HepG2 (cell line): Measurements from ENCODE around the gene PAQR7. TPM values are rescaled to one million over a fixed set of nuclear protein-coding genes. Genes with fewer than 3 reads are reported as not detected.

Source experiments
- NCOA1 ChIP-seq: sonication (generic); formaldehyde crosslinking; IDR thresholded peaks from 2 replicates; pipeline ENCODE4 v1.9.0; 2021; ENCODE audit warnings: missing genetic modification reagents
- U2AF2 ChIP-seq: fragments of 200-400 bp; formaldehyde crosslinking; IDR thresholded peaks from 2 replicates; pipeline ENCODE4 v1.6.1; 2017; ENCODE audit warnings: low read depth, mild to moderate bottlenecking, low read length
- WIZ ChIP-seq: sonication (generic); formaldehyde crosslinking; IDR thresholded peaks from 2 replicates; pipeline ENCODE4 v1.5.1; 2020; ENCODE audit warnings: mild to moderate bottlenecking, missing genetic modification reagents
- ZNF121 ChIP-seq: sonication (generic); formaldehyde crosslinking; IDR thresholded peaks from 2 replicates; pipeline ENCODE4 v1.5.0; 2020; ENCODE audit warnings: mild to moderate bottlenecking, missing genetic modification reagents
- ZNF329 ChIP-seq: sonication (generic); formaldehyde crosslinking; IDR thresholded peaks from 2 replicates; pipeline ENCODE4 v1.9.0; 2021; ENCODE audit warnings: low read depth, mild to moderate bottlenecking, missing genetic modification reagents
- ZNF550 ChIP-seq: sonication (generic); formaldehyde crosslinking; IDR thresholded peaks from 2 replicates; pipeline ENCODE4 v1.4.0; 2020; ENCODE audit warnings: mild to moderate bottlenecking, missing genetic modification reagents, borderline replicate concordance
- ZNF772 ChIP-seq: sonication (generic); formaldehyde crosslinking; IDR thresholded peaks from 2 replicates; pipeline ENCODE4 v1.5.0; 2020; ENCODE audit warnings: mild to moderate bottlenecking, missing genetic modification reagents
- polyA plus RNA-seq, 8 experiments: library from polyadenylated mRNA; depleted of rRNA in 3 of 8; stranded (reverse) in 7 of 8; unstranded in 1 of 8; fragments of >200 nt; fragmentation: Illumina TruSeq in 4 of 8; extraction: Trizol in 4 of 8; gene quantifications; 2 replicates each; pipeline versions ENCODE4 v1.2.1 to v1.2.3, GENCODE V29; 2011 to 2016; ENCODE audit warnings: low read depth in 4 of 8, missing spikeins in 1 of 8, mixed read lengths in 1 of 8; ENCODE audit not compliant: insufficient read depth in 1 of 8
- total RNA-seq, 5 experiments: library from RNA; depleted of rRNA; stranded (reverse); fragments of >200 nt; fragmentation: Illumina TruSeq; extraction: Trizol; gene quantifications; 2 replicates each; pipeline ENCODE4 v1.2.3, GENCODE V29; 2016; ENCODE audit warnings: low read depth in 1 of 5
- TF ChIP-seq, protein P1 (sequence below): sonication (generic); formaldehyde crosslinking; IDR thresholded peaks from 2 replicates; pipeline ENCODE4 v1.4.0; 2020; ENCODE audit warnings: missing genetic modification reagents
- TF ChIP-seq, protein P2 (sequence below): IDR thresholded peaks from 2 replicates; pipeline ENCODE4 v1.6.1; 2016
- TF ChIP-seq, protein P3 (sequence below): sonication (generic); formaldehyde crosslinking; IDR thresholded peaks from 2 replicates; pipeline ENCODE4 v1.4.0; 2020; ENCODE audit warnings: mild to moderate bottlenecking, missing genetic modification reagents
- TF ChIP-seq, protein P4 (sequence below): sonication (generic); formaldehyde crosslinking; IDR thresholded peaks from 2 replicates; pipeline ENCODE4 v1.4.0; 2020; ENCODE audit warnings: low read depth, missing genetic modification reagents

PAQR7 gene
- total and polyA plus RNA-seq, 2 of the 13 experiments (the other 11 are each of a cell fraction or from before 2014, with no cell fraction given), result 13.2 to 16.6 TPM

DNA sequence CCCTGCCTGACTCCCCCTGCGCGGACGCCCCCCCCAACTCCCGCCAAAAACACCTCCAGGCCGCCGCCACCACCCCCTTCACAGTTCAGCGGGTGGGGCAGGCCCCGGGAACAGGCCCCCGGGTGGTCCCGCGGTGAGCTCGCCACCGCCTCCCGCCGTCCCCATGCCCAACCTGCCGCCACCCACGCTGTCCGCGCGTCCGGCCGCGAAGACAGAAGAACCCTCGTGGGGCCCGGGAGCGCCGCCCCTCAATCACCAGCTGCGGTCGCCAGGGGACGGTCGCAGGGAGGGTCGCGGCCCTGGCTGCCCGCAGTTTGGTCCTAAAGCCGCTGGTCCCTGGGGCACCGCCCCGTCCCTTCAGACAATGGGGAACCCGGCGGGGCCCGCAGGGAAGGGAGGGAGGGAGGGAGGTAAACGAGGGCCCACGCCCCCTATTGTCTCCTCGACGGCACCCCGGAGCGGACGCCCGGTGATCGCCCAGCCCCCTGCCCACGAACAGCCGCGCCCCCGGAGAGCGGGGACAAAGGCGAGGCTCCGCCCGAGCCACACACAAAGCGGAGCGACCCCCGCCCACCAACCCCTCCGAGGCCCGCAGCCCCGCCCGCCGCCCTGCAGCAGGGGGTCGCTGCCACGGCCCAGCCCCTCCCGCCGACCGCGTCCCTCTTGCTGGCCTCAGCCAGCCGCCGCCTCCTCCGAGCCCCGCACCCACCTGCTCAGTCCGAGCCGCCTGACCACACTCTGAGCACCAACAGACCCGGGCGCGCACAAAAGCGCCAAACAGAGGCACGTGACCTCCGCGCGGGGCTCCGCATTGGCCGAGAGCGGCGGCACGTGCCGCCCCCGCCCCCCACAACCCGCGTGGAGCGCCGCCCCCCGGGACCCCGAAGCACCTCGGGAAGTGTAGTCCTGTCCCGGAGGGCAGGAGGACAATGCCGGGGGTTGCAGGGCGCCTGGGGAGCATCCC is 30.5 kb upstream of the PAQR7 start, which contains the start of gene STMN1 (continued):
- TF ChIP-seq, protein P1, sequence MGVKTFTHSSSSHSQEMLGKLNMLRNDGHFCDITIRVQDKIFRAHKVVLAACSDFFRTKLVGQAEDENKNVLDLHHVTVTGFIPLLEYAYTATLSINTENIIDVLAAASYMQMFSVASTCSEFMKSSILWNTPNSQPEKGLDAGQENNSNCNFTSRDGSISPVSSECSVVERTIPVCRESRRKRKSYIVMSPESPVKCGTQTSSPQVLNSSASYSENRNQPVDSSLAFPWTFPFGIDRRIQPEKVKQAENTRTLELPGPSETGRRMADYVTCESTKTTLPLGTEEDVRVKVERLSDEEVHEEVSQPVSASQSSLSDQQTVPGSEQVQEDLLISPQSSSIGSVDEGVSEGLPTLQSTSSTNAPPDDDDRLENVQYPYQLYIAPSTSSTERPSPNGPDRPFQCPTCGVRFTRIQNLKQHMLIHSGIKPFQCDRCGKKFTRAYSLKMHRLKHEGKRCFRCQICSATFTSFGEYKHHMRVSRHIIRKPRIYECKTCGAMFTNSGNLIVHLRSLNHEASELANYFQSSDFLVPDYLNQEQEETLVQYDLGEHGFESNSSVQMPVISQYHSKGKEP, result no peak
- TF ChIP-seq, protein P2, sequence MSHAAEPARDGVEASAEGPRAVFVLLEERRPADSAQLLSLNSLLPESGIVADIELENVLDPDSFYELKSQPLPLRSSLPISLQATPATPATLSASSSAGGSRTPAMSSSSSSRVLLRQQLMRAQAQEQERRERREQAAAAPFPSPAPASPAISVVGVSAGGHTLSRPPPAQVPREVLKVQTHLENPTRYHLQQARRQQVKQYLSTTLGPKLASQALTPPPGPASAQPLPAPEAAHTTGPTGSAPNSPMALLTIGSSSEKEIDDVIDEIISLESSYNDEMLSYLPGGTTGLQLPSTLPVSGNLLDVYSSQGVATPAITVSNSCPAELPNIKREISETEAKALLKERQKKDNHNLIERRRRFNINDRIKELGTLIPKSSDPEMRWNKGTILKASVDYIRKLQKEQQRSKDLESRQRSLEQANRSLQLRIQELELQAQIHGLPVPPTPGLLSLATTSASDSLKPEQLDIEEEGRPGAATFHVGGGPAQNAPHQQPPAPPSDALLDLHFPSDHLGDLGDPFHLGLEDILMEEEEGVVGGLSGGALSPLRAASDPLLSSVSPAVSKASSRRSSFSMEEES, result peak; percentile 82
- TF ChIP-seq, protein P3, sequence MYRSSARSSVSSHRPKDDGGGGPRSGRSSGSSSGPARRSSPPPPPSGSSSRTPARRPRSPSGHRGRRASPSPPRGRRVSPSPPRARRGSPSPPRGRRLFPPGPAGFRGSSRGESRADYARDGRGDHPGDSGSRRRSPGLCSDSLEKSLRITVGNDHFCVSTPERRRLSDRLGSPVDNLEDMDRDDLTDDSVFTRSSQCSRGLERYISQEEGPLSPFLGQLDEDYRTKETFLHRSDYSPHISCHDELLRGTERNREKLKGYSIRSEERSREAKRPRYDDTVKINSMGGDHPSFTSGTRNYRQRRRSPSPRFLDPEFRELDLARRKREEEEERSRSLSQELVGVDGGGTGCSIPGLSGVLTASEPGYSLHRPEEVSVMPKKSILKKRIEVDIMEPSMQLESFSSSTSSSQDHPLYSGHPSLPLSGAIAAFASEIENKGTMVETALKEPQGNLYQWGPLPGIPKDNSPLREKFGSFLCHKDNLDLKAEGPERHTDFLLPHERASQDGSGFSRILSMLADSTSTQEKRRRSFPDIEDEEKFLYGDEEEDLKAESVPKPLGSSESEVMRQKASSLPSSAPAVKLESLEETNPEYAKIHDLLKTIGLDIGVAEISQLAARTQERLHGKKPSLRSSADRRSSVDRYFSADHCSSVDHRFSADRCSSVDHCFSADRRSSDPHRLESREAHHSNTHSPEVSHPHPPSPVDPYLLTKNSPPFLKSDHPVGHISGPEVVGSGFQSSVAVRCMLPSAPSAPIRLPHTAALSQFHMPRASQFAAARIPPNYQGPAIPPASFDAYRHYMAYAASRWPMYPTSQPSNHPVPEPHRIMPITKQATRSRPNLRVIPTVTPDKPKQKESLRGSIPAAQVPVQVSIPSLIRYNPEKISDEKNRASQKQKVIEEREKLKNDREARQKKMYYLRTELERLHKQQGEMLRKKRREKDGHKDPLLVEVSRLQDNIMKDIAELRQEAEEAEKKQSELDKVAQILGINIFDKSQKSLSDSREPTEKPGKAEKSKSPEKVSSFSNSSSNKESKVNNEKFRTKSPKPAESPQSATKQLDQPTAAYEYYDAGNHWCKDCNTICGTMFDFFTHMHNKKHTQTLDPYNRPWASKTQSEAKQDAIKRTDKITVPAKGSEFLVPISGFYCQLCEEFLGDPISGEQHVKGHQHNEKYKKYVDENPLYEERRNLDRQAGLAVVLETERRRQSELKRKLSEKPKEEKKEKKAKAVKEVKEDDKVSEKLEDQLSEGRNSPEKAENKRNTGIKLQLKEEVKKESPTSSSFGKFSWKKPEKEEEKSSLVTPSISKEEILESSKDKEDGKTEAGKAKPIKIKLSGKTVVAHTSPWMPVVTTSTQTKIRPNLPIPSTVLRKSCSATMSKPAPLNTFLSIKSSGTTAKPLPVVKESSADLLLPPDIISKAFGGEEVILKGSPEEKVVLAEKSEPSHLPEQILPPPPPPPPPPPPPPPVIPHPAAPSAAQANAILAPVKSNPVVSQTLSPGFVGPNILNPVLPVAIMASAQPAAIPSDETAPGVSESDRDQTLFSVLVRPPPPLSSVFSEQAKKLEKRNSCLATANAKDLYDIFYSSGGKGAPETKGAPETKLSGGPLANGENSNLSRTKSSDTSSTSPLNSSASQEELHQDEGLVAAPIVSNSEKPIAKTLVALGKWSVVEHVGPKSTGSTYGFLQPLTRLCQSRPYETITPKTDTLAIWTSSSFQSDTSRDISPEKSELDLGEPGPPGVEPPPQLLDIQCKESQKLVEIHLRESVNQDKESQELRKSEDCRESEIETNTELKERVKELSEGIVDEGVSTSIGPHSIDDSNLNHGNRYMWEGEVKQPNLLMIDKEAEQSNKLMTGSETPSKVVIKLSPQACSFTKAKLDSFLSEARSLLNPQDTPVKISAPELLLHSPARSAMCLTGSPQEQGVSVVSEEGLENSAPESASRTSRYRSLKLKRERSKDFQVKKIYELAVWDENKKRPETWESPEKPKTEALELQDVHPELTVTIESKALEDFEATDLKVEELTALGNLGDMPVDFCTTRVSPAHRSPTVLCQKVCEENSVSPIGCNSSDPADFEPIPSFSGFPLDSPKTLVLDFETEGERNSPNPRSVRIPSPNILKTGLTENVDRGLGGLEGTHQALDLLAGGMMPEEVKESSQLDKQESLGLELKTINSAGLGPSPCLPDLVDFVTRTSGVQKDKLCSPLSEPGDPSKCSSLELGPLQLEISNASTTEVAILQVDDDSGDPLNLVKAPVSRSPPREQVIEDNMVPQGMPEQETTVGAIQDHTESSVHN (CRISPR knock-in tag), result no peak
- TF ChIP-seq ZNF121 (CRISPR knock-in tag), result no peak
- TF ChIP-seq, protein P4, sequence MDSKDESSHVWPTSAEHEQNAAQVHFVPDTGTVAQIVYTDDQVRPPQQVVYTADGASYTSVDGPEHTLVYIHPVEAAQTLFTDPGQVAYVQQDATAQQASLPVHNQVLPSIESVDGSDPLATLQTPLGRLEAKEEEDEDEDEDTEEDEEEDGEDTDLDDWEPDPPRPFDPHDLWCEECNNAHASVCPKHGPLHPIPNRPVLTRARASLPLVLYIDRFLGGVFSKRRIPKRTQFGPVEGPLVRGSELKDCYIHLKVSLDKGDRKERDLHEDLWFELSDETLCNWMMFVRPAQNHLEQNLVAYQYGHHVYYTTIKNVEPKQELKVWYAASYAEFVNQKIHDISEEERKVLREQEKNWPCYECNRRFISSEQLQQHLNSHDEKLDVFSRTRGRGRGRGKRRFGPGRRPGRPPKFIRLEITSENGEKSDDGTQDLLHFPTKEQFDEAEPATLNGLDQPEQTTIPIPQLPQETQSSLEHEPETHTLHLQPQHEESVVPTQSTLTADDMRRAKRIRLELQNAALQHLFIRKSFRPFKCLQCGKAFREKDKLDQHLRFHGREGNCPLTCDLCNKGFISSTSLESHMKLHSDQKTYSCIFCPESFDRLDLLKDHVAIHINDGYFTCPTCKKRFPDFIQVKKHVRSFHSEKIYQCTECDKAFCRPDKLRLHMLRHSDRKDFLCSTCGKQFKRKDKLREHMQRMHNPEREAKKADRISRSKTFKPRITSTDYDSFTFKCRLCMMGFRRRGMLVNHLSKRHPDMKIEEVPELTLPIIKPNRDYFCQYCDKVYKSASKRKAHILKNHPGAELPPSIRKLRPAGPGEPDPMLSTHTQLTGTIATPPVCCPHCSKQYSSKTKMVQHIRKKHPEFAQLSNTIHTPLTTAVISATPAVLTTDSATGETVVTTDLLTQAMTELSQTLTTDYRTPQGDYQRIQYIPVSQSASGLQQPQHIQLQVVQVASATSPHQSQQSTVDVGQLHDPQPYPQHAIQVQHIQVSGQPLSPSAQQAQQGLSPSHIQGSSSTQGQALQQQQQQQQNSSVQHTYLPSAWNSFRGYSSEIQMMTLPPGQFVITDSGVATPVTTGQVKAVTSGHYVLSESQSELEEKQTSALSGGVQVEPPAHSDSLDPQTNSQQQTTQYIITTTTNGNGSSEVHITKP, result no peak
- no peak for TF ChIP-seq ZNF329 (CRISPR knock-in tag)
- no peak for TF ChIP-seq U2AF2
- no peak for TF ChIP-seq WIZ (CRISPR knock-in tag)
- no peak for TF ChIP-seq NCOA1 (CRISPR knock-in tag)
- TF ChIP-seq ZNF550, result no peak
- TF ChIP-seq ZNF772 (CRISPR knock-in tag), result no peak
